ENCODE measurements around the gene PRR33.

GRCh38 chr11:1927848-1928469, 36.3 kb upstream of the PRR33 start:
- TF ChIP-seq, protein P1, sequence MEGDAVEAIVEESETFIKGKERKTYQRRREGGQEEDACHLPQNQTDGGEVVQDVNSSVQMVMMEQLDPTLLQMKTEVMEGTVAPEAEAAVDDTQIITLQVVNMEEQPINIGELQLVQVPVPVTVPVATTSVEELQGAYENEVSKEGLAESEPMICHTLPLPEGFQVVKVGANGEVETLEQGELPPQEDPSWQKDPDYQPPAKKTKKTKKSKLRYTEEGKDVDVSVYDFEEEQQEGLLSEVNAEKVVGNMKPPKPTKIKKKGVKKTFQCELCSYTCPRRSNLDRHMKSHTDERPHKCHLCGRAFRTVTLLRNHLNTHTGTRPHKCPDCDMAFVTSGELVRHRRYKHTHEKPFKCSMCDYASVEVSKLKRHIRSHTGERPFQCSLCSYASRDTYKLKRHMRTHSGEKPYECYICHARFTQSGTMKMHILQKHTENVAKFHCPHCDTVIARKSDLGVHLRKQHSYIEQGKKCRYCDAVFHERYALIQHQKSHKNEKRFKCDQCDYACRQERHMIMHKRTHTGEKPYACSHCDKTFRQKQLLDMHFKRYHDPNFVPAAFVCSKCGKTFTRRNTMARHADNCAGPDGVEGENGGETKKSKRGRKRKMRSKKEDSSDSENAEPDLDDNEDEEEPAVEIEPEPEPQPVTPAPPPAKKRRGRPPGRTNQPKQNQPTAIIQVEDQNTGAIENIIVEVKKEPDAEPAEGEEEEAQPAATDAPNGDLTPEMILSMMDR (IDR thresholded peaks at IDR 0.05 in 2 of 3, conservative IDR thresholded peaks at IDR 0.05 in 1 of 3; ENCODE audit: borderline replicate concordance in 1 of 3, insufficient read depth in 1 of 3, low read depth in 2 of 3, low read length in 2 of 3) = no peak
- TF ChIP-seq POLR2A (IDR thresholded peaks at IDR 0.05; ENCODE audit: borderline replicate concordance, extremely low read depth, insufficient read depth, insufficient read length) = no peak
- TF ChIP-seq EZH2 (IDR thresholded peaks at IDR 0.05) = no peak
- TF ChIP-seq, protein P2, sequence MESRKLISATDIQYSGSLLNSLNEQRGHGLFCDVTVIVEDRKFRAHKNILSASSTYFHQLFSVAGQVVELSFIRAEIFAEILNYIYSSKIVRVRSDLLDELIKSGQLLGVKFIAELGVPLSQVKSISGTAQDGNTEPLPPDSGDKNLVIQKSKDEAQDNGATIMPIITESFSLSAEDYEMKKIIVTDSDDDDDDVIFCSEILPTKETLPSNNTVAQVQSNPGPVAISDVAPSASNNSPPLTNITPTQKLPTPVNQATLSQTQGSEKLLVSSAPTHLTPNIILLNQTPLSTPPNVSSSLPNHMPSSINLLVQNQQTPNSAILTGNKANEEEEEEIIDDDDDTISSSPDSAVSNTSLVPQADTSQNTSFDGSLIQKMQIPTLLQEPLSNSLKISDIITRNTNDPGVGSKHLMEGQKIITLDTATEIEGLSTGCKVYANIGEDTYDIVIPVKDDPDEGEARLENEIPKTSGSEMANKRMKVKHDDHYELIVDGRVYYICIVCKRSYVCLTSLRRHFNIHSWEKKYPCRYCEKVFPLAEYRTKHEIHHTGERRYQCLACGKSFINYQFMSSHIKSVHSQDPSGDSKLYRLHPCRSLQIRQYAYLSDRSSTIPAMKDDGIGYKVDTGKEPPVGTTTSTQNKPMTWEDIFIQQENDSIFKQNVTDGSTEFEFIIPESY (IDR thresholded peaks at IDR 0.05; ENCODE audit: extremely low read depth, insufficient replicate concordance, low read length) = no peak
- TF ChIP-seq SP1 (IDR thresholded peaks at IDR 0.05; ENCODE audit: low read depth) = no peak
- TF ChIP-seq EGR1 (IDR thresholded peaks at IDR 0.05; ENCODE audit: low read depth) = no peak
- TF ChIP-seq, protein P3, sequence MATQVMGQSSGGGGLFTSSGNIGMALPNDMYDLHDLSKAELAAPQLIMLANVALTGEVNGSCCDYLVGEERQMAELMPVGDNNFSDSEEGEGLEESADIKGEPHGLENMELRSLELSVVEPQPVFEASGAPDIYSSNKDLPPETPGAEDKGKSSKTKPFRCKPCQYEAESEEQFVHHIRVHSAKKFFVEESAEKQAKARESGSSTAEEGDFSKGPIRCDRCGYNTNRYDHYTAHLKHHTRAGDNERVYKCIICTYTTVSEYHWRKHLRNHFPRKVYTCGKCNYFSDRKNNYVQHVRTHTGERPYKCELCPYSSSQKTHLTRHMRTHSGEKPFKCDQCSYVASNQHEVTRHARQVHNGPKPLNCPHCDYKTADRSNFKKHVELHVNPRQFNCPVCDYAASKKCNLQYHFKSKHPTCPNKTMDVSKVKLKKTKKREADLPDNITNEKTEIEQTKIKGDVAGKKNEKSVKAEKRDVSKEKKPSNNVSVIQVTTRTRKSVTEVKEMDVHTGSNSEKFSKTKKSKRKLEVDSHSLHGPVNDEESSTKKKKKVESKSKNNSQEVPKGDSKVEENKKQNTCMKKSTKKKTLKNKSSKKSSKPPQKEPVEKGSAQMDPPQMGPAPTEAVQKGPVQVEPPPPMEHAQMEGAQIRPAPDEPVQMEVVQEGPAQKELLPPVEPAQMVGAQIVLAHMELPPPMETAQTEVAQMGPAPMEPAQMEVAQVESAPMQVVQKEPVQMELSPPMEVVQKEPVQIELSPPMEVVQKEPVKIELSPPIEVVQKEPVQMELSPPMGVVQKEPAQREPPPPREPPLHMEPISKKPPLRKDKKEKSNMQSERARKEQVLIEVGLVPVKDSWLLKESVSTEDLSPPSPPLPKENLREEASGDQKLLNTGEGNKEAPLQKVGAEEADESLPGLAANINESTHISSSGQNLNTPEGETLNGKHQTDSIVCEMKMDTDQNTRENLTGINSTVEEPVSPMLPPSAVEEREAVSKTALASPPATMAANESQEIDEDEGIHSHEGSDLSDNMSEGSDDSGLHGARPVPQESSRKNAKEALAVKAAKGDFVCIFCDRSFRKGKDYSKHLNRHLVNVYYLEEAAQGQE (IDR thresholded peaks at IDR 0.05; ENCODE audit: low read depth) = no peak
- TF ChIP-seq POLR2AphosphoS5 (IDR thresholded peaks at IDR 0.05; ENCODE audit: low read depth, low read length) = no peak
- TF ChIP-seq SIN3A (IDR thresholded peaks at IDR 0.05; ENCODE audit: low read depth) = no peak
- no peak for TF ChIP-seq RAD21 (IDR thresholded peaks at IDR 0.05; ENCODE audit: low read depth)
- no peak for TF ChIP-seq MAX (IDR thresholded peaks at IDR 0.05)
- TF ChIP-seq ZFX (IDR thresholded peaks at IDR 0.05) = no peak
- no peak for TF ChIP-seq CEBPB (IDR thresholded peaks at IDR 0.05; ENCODE audit: low read depth)
